GM12878 (cell line): ENCODE data around the gene PGC. TPM values are rescaled to one million over a fixed set of nuclear protein-coding genes. Genes with fewer than 3 reads are reported as not detected.

Experiments
- ASH2L ChIP-seq: fragments of 300-600, 200-600 bp; sonication (generic); IDR thresholded peaks from 2 replicates; pipeline ENCODE4 v1.6.1; 2017; ENCODE audit warnings: low read depth, mild to moderate bottlenecking, borderline replicate concordance
- ATF3 ChIP-seq: IDR thresholded peaks from 2 replicates; pipeline ENCODE4 v1.6.1; 2011; ENCODE audit warnings: low read depth, mild to moderate bottlenecking, low read length, moderate library complexity, borderline replicate concordance; ENCODE audit errors: extremely low read depth
- BACH1 ChIP-seq: fragments of 450-650 bp; IDR thresholded peaks from 2 replicates; pipeline ENCODE4 v1.6.1; 2017; ENCODE audit warnings: mild to moderate bottlenecking, borderline replicate concordance
- CHD1 ChIP-seq: IDR thresholded peaks from 2 replicates; pipeline ENCODE4 v1.6.1; 2012; ENCODE audit warnings: low read depth, low read length, improper control_type of control experiment
- CTCF ChIP-seq, 3 experiments: IDR thresholded peaks in 2 of 3; conservative IDR thresholded peaks in 1 of 3; 2 replicates each; pipeline ENCODE4 v1.5.1; 2011; ENCODE audit warnings: low read depth in 3 of 3, low read length in 3 of 3, mild to moderate bottlenecking in 3 of 3, control low read depth in 2 of 3, moderate library complexity in 2 of 3, inconsistent platforms in 1 of 3, mixed read lengths in 1 of 3; ENCODE audit not compliant: control insufficient read depth in 2 of 3, insufficient read depth in 1 of 3; ENCODE audit errors: extremely low read depth in 1 of 3
- E2F8 ChIP-seq: fragments of 450-650 bp; IDR thresholded peaks from 2 replicates; pipeline ENCODE4 v1.6.1; 2018; ENCODE audit warnings: mild to moderate bottlenecking, low read depth, moderate library complexity; ENCODE audit not compliant: partially characterized antibody
- KAT2A ChIP-seq: conservative IDR thresholded peaks from 2 replicates; pipeline ENCODE4 v1.6.1; 2011; ENCODE audit warnings: low read depth, low read length; ENCODE audit not compliant: control insufficient read depth
- MEF2B ChIP-seq: fragments of 450-650 bp; IDR thresholded peaks from 2 replicates; pipeline ENCODE4 v1.6.1; 2018; ENCODE audit warnings: mild to moderate bottlenecking, moderate library complexity; ENCODE audit not compliant: partially characterized antibody, poor library complexity, severe bottlenecking
- NFXL1 ChIP-seq: fragments of 450-650 bp; IDR thresholded peaks from 2 replicates; pipeline ENCODE4 v1.6.1; 2017; ENCODE audit warnings: antibody characterized with exemption, mild to moderate bottlenecking, borderline replicate concordance
- POLR2AphosphoS2 ChIP-seq: IDR thresholded peaks from 2 replicates; pipeline ENCODE4 v1.6.1; 2011; ENCODE audit warnings: low read depth, mild to moderate bottlenecking, low read length, improper control_type of control experiment, moderate library complexity
- RAD51 ChIP-seq: fragments of 450-650 bp; IDR thresholded peaks from 2 replicates; pipeline ENCODE4 v1.6.1; 2016; ENCODE audit warnings: moderate library complexity, mild to moderate bottlenecking, inconsistent platforms
- RBBP5 ChIP-seq: fragments of 200-600 bp; sonication (generic); conservative IDR thresholded peaks from 2 replicates; pipeline ENCODE4 v1.6.1; 2016
- SKIL ChIP-seq: fragments of 450-650 bp; IDR thresholded peaks from 2 replicates; pipeline ENCODE4 v1.6.1; 2017; ENCODE audit warnings: mild to moderate bottlenecking, low read depth, inconsistent platforms; ENCODE audit not compliant: poor library complexity, severe bottlenecking
- SMARCA5 ChIP-seq: fragments of 450-650 bp; IDR thresholded peaks from 2 replicates; pipeline ENCODE4 v1.6.1; 2017; ENCODE audit warnings: mild to moderate bottlenecking
- SREBF2 ChIP-seq: IDR thresholded peaks from 2 replicates; pipeline ENCODE4 v1.6.1; 2012; ENCODE audit warnings: mild to moderate bottlenecking, low read length
- STAT1 ChIP-seq: fragments of 450-650 bp; conservative IDR thresholded peaks from 2 replicates; pipeline ENCODE4 v1.6.1; 2014; ENCODE audit warnings: antibody characterized with exemption, mild to moderate bottlenecking
- ZBTB40 ChIP-seq: fragments of 450-650 bp; IDR thresholded peaks from 2 replicates; pipeline ENCODE4 v1.6.1; 2016; ENCODE audit warnings: mild to moderate bottlenecking, moderate library complexity, borderline replicate concordance
- polyA plus RNA-seq, 11 experiments: library from polyadenylated mRNA; depleted of rRNA in 4 of 11; unstranded in 6 of 11; stranded (reverse) in 5 of 11; fragments of >200 nt; fragmentation: Nextera tagmentation in 4 of 11; fragmentation: Illumina TruSeq in 1 of 11; extraction: Ambion mirVana in 4 of 11; extraction: Trizol in 1 of 11; gene quantifications; 1 replicate in 1 of 11; 2 replicates in 10 of 11; pipeline versions ENCODE4 v1.2.1 to v1.2.3, GENCODE V29; 2011 to 2016; ENCODE audit warnings: inconsistent platforms in 2 of 11, missing spikeins in 2 of 11, low read depth in 1 of 11
- total RNA-seq, 4 experiments: library from RNA; depleted of rRNA in 3 of 4; stranded (reverse); fragments of >200 nt in 3 of 4; fragmentation: Illumina TruSeq in 1 of 4; extraction: Trizol in 1 of 4; gene quantifications; 2 replicates each; pipeline versions ENCODE4 v1.2.1 to v1.2.3, GENCODE V29; 2013 to 2021

PGC gene
- total and polyA plus RNA-seq, 10 of the 15 experiments (the other 5 are each of a cell fraction or from before 2014, with no cell fraction given), result 0.26 TPM; not detected in 9

- TF ChIP-seq ASH2L (no peak), SKIL (no peak), STAT1 (no peak), RBBP5 (no peak), CHD1 (no peak), ZBTB40 (0 out of 2 replicates have a peak, but pooled peaks have one; percentile 43), ATF3 (no peak), BACH1 (no peak), MEF2B (peak; percentile 12), NFXL1 (no peak), RAD51 (no peak), KAT2A (no peak), POLR2AphosphoS2 (no peak), SMARCA5 (no peak), E2F8 (no peak), CTCF (IDR thresholded peaks at IDR 0.05 in 2 of 3, conservative IDR thresholded peaks at IDR 0.05 in 1 of 3; ENCODE audit: control insufficient read depth in 2 of 3, extremely low read depth in 1 of 3, insufficient read depth in 1 of 3, low read depth in 3 of 3, low read length in 3 of 3) (no peak), SREBF2 (no peak)
Observed at GRCh38 chr6:41721414-41721813, 25.8 kb downstream of the PGC start (continued).
